HG03342 (cell line): ENCODE measurements around the gene RBMX.
"Not testable (repeated sequence)": the region's sequence is repeated elsewhere in the genome, so short reads cannot be mapped to it uniquely, and the experiment has no call there.

Experiments
- ATAC-seq: cut with Tn5 transposase; IDR thresholded peaks from one replicate; pipeline ENCODE4 v1.9.1; 2021; ENCODE audit warnings: mild to moderate bottlenecking, moderate library complexity; ENCODE audit not compliant: unreplicated experiment

RBMX gene

DNA sequence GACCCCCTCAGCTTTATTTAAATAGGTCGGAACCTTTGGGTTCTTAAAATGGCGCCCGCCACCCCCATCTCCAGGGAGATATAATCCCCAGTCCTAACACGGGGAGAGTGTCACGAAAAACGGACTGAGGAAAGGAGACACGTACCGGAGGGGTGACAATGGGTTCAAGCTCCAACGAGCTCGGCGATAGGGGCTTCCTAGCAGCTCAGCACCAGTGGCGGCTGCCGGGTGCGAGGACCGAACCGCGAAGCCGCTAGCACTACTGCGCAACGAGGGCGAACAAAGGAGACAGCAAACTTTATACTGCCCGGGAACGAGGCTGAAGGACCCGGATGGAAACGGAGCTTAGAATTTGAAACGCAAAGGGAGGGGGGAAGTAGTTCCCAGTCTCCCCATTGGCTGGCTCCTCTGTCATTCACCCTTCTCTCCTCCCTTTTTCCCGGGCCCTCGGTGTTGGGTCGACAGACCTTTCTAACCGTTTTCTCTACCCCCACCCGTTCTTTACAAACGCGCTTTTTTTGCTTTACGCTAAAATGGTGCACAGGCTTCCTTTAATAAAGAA lies at the start of gene RBMX:
RBMX (minus strand) TSS at position 274 of the 562 bp plus-strand sequence. CDS start 1,298 bp downstream, outside the sequence.
- ATAC-seq: peak; percentile 94

DNA sequence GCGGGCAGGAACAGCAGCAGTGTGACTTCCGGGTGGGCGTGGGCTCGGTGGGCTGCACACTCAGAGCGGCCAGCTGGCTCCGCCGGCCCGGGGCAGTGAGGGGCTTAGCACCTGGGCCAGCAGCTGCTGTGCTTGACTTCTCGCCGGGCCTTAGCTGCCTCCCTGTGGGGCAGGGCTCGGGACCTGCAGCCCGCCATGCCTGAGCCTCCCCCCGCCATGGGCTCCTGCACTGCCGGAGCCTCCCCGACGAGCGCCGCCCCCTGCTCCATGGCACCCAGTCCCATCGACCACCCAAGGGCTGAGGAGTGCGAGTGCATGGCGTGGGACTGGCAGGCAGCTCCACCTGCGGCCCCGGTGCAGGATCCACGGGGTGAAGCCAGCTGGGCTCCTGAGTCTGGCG lies 40.9 kb upstream of the RBMX start:
- not testable (repeated sequence) for ATAC-seq

DNA sequence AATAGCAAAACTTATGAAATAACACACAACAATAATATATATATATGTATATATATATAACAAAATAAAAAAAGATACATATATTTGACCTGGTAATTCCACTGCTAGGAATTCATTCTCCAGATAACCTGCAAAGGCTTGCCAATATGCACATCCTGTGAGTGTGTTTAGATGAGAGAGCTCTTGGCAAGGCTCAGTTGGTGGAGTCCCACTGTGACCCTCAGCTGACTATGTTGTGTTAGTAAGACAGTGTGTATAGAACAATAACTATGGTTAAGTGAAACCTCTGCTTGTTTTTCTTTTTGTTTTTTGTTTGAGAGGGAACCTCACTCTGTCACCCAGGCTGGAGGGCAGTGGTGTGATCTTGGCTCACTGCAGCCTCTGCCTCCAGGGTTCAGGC lies 39.5 kb upstream of the RBMX start:
- no peak for ATAC-seq

DNA sequence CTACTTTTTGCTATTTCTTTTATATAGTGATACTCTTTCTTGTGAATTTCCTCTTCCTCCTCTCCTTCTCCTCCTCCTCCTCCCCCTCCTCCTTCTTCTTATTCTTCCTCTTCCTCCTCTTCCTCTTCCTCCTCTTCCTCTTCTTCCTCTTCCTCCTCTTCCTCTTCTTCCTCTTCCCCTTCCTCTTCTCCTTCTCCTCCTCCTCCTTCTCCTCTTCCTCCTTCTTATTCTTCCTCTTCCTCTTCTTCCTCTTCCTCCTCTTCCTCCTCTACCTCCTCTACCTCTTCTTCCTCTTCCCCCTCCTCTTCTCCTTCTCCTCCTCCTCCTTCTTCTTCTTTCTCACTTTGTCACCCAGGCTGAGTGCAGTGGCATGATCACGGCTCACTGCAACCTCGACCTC lies 36.3 kb upstream of the RBMX start:
- no peak for ATAC-seq

DNA sequence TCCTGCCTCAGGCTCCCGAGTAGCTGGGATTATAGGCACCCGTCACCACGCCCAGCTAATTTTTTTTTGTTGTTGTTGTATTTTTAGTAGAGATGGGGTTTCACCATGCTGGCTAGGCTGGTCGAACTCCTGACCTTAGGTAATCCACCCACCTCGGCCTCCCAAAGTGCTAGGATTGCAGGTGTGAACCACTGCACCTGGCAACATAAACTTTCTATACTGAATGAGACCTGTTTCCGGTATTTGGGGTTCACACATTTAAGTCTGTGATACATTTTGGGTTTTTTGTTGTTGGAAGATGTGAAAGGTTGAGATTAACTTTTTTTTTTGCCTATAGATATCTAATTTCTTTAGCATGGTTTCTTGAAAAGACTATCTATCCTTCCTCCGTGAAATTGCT lies 31.1 kb upstream of the RBMX start:
- ATAC-seq: not testable (repeated sequence)

DNA sequence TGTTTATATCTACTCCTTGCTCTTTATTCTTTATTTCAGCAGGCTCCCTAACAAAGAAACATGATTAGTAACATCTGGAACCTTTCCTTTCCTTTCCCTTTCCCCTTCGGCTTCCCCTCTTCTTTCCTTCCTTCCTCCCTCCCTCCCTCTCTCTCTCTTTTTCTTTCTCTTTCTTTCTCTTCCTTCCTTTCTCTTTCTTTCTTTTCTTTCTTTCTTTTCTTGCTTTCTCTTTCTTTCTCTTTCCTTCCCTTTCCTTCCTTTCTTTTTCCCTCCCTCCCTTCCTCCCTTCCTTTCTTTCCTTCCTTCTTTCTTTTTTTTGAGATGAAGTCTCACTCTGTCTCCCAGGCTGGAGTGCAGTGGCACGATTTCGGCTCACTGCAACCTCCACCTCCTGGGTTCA lies 30.7 kb upstream of the RBMX start:
- ATAC-seq: no peak

DNA sequence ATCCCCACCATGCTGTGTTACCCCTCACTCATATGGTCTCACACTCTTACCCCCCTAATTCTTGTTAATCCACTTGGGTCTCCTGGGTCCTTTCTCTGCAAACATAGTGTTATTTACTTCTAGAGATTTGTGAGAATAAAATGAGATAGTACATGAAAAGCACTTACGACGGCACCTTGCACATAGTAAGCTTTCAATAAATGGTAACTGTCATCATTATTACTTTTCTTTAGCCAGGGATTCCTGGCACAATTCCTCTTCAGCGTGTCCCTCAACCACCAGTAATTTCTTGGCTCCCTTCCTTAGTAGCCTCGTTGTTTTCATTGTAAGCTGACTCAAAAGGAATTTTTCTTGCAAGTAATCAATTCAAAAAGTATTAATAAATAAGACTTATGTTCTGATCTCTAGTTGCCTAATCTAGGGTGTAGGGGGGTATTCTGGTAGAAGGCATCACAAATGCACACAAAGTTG lies 30.1 kb upstream of the RBMX start:
- ATAC-seq: no peak

DNA sequence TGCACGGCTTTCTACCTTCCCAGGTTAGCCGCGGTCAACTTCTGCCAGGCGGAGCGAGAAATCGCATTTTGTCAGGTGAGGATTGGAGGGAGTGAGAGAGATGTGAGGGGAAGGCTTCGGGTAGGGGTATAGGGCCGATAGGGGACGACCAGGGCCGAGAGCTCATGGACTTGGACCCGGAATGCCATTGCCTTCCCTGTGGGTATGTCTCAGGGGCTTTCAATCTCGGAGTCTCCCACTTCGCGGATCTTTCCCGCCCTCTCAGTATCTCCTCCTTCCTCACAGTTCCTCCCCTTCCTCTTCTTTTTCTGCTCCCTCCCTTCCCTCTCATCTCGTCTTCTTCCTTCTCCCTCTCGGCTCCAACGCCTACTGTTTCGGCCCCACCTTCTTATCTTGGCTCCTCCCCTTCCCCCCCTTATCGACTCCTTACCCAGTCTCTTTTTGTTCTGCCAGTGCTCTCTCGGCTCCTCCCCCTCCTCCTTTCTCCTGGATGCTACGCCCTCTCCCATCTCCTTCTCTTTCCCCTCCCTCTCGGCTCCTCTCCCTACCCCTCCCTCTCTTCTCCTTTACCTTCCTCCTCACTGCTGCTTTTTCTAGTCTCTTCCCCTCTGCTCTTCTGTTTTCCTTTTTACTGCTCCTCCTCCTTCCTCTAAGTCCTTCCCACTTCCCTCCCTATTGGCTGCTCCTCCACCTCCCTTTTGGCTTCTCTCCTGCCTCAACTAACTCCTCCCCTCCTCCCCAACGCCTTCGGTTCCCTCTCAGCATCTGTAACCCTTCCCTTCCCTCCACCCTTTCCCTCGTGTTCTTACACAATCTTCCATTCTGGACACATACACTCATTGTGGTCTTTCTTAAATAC lies 29.4 kb upstream of the RBMX start:
- peak; percentile 68 for ATAC-seq

DNA sequence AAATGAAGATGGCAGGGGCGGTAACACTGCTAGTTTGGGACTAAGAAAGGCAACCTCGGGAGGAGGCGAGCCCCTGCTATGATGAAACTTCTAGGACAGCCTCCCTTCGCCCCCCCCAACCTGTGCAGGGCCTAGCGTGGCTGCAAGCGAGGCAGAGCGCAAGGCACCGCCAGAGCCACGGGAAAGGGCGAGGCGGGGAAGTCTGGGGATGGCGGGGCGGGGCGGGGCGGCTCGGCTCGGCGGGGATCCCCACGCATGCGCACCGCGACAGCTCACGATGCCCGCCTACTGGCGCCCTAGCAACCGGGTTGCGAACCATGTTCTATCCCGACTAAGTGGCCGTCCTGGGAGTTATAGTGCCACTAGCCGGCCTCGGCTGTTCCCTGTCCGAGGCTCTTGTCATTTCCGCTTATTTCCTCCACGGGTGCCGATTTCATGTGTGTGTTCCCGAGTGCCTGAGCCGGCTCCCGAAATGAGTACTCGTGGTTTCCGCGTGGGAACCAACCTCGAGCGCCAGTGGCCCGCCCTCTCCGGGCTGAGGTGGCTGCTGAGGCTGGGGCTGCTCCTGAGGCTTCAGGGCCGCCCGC lies 28.7 kb upstream of the RBMX start:
- ATAC-seq: peak; percentile 64

DNA sequence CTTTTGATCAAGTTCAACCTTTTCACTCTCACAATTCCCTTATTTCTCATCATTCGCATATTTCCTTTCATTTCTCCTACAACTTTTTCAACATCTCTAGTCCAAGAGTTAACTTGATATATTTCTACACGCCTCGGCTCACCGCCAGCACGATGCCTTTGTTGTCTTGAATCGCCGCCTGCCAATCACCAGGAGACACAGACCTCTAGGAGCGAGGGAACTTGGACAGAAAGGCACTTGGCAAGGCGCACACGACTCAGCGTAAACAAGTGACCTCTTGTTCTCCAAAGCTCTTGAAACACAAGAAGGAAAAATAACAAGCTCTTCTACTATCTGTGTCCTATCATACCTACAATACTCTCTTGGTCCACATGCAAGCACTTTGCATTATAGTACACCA lies 27.1 kb upstream of the RBMX start:
- no peak for ATAC-seq

DNA sequence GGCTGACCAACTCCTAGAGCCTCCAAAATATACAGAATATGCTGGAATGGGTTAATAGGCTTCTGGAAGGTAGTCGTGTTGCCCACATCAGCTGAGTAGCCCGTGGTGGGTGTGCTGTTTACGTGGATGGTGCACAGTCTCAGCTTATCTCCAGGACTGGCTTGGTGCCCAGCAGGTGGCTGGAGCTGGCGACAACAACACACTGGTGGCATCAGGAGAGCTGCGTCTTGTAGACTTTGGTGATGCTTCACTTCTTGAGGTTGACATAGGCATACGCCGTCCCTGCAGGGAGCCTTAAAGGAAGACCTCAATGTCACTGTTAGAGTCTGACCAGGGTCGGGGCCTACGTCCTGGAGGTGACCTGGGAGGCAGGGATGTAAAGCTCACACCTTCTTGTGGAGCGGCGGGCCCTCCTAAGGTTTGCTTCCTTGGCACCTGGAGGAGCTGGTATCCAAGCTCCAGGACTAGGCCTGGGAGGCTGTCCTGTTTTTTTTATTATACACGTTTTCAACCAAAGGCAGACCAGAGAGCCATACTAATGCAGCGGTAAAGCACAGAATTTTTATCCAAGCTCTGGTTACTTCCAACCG lies 26.5 kb upstream of the RBMX start:
- ATAC-seq: no peak

DNA sequence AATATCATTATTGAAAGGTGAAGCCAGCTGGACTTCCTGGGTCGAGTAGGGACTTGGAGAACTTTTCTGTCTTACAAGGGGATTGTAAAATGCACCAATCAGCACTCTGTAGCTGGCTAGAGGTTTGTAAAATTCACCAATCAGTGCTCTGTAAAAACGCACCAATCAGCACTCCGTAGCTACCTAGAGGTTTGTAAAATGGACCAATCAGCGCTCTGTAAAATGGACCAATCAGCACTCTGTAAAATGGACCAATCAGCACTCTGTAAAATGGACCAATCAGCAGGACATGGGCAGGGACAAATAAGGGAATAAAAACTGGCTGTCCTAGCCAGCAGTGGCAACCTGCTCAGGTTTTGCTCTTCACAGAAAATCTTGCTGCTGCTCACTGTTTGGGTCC lies 23.5 kb upstream of the RBMX start:
- not testable (repeated sequence) for ATAC-seq

DNA sequence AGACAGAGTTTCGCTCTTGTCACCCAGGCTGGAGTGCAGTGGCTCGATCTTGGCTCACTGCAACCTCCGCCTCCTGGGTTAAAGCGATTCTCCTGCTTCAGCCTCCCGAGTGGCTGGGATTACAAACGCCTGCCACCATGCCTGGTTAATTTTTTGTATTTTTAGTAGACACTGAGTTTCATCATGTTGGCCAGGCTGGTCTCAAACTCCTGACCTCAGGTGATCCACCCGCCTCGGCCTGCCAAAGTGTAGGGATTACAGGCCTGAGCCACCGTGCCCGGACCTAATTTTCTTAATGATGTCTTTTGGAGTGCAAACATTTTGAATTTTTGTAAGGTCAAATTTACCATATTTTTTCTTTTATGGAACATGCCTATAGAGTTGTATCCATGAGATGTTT lies 19.5 kb upstream of the RBMX start:
- ATAC-seq: not testable (repeated sequence)

DNA sequence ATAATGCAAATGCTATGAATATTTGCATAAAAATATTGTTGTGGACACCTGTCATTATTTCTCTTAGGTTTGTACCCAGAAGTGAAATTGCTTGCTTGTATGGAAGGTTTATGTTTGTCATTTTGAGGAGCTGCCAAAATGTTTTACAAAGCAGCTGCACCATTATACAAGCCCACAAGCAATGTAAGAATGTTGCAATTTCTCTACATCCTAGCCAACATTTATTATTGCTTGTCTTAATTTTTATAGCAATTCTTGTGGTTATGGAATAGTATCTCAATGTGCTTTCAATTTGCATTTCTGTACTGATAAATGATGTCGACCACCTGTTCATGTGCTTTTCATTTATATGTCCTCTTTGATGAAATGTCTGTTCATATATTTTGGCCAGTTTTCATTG lies 18.7 kb upstream of the RBMX start:
- no peak for ATAC-seq

DNA sequence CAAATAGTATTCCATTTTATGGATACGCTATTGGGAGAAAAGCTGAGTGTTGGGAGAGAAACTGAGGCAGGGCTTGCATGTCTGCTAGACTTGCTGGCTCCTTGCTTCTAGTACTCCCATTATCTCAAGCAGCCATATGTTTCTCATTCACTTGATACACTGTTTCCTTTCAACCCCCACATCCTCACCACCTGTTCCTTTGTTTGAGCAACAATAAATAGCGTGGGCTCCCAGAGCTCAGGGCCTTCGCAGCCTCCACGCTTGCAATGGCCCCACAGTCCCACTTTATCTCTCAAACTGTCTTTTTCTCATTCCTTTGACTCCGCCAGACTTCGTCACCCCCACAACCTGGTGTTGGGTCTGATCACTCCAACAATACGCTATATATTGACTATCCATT lies 18.2 kb upstream of the RBMX start:
- ATAC-seq: not testable (repeated sequence)

DNA sequence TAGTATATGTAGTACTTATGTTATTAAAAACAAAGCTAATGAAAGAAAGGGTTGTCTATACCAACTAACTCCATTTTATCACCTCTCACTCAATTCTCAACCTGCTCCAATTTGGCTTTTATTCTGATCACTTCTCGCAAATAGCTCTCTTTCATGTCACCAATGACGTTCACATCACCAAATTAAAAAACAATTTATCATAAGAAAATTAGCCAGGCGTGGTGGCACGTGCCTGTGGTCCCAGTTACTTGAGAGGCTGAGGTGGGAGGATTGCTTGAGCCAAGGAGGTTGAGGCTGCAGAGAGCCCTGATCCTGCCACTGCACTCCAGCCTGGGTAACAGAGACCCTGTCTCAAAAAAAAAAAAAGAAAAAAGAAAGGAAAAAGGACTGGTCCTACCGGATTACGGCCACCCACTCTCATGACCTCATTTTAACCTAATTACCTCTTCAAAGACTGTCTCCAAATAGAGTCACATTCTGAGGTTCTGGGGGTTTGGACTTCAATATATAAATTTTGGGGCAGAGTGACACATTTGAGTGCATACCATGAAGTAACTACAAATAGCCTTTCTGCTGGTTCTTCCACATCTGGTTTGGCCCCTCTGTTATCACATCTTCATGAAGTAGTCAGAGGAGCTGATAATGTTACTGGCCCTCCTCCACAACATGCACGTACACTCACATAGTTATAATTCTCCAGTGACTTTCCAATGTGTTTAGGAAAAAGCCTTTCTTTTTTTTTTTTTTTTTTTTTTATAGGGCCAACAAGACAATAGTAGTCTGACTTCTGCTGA lies 15.8 kb upstream of the RBMX start:
- no peak for ATAC-seq

DNA sequence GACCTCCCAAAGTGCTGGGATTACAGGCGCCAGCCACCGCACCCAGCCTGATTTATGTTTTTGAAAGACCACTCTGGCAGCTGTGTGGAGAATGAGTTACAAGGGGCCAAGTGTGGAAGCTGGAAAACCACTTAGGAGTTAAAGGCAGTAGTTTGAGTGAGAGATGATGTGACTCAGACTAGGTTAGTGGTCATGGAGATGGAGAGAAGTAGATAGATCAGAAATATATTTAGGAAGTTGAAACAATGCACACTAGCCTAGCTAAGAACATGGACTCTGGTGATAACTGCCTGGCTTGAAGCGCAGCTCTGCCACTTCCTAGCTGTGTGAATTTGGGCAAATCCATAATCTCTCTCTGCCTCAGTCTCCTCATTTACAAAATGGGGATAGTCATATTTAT lies 11.9 kb upstream of the RBMX start:
- no peak for ATAC-seq

DNA sequence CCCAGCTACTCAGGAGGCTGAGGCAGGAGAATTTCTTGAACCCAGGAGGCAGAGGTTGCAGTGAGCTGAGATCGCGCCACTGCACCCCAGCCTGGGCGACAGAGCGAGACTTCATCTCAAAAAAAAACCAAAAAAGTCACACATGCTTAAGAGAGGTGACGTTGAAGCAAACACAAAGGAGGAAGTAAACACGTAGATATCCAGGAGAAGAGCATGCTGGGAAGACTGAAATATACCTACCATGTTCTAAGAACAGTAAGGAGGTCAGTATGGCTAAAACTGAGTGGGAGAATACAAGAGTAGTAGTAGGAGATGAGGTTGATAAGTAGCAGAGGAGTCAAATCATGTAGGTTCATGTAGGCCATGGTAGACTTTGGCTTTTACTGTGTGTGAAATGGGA lies 10.1 kb upstream of the RBMX start:
- not testable (repeated sequence) for ATAC-seq

DNA sequence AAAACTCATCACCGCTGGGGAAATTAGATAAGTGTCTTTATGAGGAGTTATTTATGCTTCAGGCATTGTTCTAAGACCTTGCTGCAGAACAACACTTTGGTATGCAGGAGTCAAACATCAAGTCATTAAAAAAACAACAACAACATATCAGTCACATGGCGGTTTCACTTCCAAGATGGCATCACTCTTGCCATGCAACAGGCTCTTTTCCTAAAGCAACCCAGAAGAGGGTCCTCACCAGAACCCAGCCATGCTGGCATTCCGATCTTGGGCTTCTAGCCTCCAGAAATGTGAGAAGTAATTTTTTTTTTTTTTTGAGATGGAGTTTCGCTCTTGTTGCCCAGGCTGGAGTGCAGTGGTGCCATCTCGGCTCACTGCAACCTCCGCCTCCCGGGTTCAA lies 8.7 kb upstream of the RBMX start:
- ATAC-seq: no peak

DNA sequence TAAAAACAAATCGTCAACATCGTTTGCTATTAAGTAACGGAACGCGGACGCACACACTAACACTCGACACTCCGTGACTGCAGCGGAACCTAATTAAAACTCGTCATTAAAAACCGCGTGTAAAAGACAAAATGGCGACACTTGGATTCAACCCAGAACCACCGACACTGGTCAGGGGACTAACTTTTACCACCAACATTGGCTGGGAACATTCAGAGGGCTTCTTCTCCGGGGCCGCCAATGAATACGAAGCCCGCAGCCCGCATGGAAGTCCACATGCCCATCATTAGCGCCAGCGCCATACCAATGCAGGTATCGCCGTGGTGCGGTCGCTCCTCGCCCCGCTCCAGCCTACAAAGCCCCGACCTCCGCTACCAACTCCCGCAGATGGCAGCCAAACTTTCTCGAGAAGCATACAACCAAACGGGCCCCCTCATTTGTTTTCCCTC lies 498 bp downstream of the RBMX start:
- peak; percentile 16 for ATAC-seq
